H1 (cell line): ENCODE measurements around the gene FBLN2. TPM values are rescaled to one million over a fixed set of nuclear protein-coding genes. Genes with fewer than 3 reads are reported as not detected.

Experiments
- polyA plus RNA-seq, 7 experiments: library from polyadenylated mRNA; depleted of rRNA in 3 of 7; stranded (reverse) in 5 of 7; unstranded in 2 of 7; fragments of >200 nt in 5 of 7; fragments of 200-250 nt in 2 of 7; gene quantifications; 1 replicate in 5 of 7; 2 replicates in 1 of 7; 4 replicates in 1 of 7; pipeline versions ENCODE4 v1.2.1 to v1.2.3, GENCODE V29; 2011 to 2013; ENCODE audit warnings: missing spikeins in 2 of 7, mixed read lengths in 2 of 7
- total RNA-seq: library from RNA; stranded (reverse); fragmentation: NEBNext Ultra II Directional; extraction: Animal tissue kit (Norgen Biotek cat#: 25700); gene quantifications from 2 replicates; pipeline ENCODE4 v1.2.1, GENCODE V29; 2021
- TF ChIP-seq, protein P1 (sequence below), 3 experiments: IDR thresholded peaks; 1 replicate in 2 of 3; 2 replicates in 1 of 3; pipeline versions ENCODE4 v1.5.1 to v1.6.1; 2011; ENCODE audit warnings: low read length in 3 of 3, mild to moderate bottlenecking in 3 of 3, inconsistent platforms in 2 of 3, low read depth in 1 of 3, moderate library complexity in 1 of 3; ENCODE audit not compliant: insufficient read depth in 1 of 3; ENCODE audit errors: control extremely low read depth in 1 of 3

Gene FBLN2
- total and polyA plus RNA-seq, 2 of the 8 experiments (the other 6 are each of a cell fraction or from before 2014, with no cell fraction given): 17.4 to 24.2 TPM

GRCh38 chr3:13657660-13658435, 108.9 kb downstream of the FBLN2 start (continued):
- TF ChIP-seq, protein P1, sequence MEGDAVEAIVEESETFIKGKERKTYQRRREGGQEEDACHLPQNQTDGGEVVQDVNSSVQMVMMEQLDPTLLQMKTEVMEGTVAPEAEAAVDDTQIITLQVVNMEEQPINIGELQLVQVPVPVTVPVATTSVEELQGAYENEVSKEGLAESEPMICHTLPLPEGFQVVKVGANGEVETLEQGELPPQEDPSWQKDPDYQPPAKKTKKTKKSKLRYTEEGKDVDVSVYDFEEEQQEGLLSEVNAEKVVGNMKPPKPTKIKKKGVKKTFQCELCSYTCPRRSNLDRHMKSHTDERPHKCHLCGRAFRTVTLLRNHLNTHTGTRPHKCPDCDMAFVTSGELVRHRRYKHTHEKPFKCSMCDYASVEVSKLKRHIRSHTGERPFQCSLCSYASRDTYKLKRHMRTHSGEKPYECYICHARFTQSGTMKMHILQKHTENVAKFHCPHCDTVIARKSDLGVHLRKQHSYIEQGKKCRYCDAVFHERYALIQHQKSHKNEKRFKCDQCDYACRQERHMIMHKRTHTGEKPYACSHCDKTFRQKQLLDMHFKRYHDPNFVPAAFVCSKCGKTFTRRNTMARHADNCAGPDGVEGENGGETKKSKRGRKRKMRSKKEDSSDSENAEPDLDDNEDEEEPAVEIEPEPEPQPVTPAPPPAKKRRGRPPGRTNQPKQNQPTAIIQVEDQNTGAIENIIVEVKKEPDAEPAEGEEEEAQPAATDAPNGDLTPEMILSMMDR (IDR thresholded peaks at IDR 0.05; ENCODE audit: control extremely low read depth in 1 of 3, insufficient read depth in 1 of 3, low read depth in 1 of 3, low read length in 3 of 3): peak in 2 of 3 experiments; percentile 95 to 97; a peak in 3 of 4 replicates
